ENCODE data around the gene ME2.

DNA sequence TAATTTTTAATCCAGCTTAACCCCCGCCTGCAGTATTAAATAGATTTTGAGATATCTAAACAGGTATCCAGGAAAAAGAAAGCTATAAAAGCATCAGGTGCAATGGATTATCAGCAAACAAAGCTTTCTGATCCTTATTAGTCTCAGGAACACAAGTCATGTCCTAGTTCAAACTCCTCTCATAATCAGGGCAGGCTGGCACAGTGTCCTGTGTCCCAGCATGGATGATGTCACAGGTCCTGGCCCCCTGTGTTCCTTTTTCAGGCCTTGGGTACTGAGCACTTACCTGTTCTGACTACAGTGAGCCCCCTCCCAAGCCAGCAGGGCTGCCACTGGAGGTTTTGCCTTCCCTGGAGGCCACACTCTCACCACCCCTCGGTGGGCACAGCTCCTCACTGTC is 39.6 kb upstream of the ME2 start:
- TF ChIP-seq, protein P1, sequence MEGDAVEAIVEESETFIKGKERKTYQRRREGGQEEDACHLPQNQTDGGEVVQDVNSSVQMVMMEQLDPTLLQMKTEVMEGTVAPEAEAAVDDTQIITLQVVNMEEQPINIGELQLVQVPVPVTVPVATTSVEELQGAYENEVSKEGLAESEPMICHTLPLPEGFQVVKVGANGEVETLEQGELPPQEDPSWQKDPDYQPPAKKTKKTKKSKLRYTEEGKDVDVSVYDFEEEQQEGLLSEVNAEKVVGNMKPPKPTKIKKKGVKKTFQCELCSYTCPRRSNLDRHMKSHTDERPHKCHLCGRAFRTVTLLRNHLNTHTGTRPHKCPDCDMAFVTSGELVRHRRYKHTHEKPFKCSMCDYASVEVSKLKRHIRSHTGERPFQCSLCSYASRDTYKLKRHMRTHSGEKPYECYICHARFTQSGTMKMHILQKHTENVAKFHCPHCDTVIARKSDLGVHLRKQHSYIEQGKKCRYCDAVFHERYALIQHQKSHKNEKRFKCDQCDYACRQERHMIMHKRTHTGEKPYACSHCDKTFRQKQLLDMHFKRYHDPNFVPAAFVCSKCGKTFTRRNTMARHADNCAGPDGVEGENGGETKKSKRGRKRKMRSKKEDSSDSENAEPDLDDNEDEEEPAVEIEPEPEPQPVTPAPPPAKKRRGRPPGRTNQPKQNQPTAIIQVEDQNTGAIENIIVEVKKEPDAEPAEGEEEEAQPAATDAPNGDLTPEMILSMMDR (IDR thresholded peaks at IDR 0.05 in 2 of 3, conservative IDR thresholded peaks at IDR 0.05 in 1 of 3; ENCODE audit: borderline replicate concordance in 1 of 3, insufficient read depth in 1 of 3, low read depth in 2 of 3, low read length in 2 of 3), result no peak
- TF ChIP-seq JUND (IDR thresholded peaks at IDR 0.05), result no peak
- TF ChIP-seq, protein P2, sequence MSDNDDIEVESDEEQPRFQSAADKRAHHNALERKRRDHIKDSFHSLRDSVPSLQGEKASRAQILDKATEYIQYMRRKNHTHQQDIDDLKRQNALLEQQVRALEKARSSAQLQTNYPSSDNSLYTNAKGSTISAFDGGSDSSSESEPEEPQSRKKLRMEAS (IDR thresholded peaks at IDR 0.05), result no peak
- TF ChIP-seq YY1 (IDR thresholded peaks at IDR 0.05; ENCODE audit: extremely low read depth, insufficient replicate concordance, low read depth, low read length), result no peak
- TF ChIP-seq POLR2A (IDR thresholded peaks at IDR 0.05; ENCODE audit: borderline replicate concordance, extremely low read depth, insufficient read depth, insufficient read length), result no peak
- TF ChIP-seq EZH2 (IDR thresholded peaks at IDR 0.05), result no peak
- TF ChIP-seq, protein P3, sequence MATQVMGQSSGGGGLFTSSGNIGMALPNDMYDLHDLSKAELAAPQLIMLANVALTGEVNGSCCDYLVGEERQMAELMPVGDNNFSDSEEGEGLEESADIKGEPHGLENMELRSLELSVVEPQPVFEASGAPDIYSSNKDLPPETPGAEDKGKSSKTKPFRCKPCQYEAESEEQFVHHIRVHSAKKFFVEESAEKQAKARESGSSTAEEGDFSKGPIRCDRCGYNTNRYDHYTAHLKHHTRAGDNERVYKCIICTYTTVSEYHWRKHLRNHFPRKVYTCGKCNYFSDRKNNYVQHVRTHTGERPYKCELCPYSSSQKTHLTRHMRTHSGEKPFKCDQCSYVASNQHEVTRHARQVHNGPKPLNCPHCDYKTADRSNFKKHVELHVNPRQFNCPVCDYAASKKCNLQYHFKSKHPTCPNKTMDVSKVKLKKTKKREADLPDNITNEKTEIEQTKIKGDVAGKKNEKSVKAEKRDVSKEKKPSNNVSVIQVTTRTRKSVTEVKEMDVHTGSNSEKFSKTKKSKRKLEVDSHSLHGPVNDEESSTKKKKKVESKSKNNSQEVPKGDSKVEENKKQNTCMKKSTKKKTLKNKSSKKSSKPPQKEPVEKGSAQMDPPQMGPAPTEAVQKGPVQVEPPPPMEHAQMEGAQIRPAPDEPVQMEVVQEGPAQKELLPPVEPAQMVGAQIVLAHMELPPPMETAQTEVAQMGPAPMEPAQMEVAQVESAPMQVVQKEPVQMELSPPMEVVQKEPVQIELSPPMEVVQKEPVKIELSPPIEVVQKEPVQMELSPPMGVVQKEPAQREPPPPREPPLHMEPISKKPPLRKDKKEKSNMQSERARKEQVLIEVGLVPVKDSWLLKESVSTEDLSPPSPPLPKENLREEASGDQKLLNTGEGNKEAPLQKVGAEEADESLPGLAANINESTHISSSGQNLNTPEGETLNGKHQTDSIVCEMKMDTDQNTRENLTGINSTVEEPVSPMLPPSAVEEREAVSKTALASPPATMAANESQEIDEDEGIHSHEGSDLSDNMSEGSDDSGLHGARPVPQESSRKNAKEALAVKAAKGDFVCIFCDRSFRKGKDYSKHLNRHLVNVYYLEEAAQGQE (IDR thresholded peaks at IDR 0.05; ENCODE audit: low read depth), result no peak
- TF ChIP-seq ZFX (IDR thresholded peaks at IDR 0.05), result no peak

All from HCT116 (cell line).